22Rv1 (cell line): ENCODE measurements around the gene HAGH.

Experiments
- ZFX ChIP-seq: fragments of 450-650 bp; IDR thresholded peaks from 2 replicates; pipeline ENCODE4 v1.6.1; 2017; ENCODE audit warnings: antibody characterized with exemption, borderline replicate concordance
- TF ChIP-seq, protein P1 (sequence below): fragments of 450-650 bp; IDR thresholded peaks from 2 replicates; pipeline ENCODE4 v1.5.1; 2017; ENCODE audit warnings: mild to moderate bottlenecking

DNA sequence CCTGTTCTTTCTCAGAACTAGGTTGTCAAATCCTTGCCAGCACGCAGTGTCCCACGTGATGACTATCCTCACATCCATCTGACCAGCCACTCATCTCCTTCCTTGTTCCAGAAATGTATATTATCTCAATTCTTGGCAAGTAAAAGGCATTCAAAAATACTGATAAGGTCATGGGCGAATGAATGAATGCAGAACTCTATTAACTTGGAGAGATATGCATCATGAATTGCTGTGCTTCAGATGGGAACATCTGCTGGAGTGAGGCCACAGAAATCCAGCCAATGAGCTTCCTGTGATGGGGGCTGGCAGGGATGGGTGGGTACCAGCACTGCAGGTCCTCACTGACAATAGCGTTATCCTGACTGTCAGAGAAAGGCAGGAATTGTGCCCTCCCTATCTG, 19.4 kb upstream of the HAGH start:
- TF ChIP-seq, protein P1, sequence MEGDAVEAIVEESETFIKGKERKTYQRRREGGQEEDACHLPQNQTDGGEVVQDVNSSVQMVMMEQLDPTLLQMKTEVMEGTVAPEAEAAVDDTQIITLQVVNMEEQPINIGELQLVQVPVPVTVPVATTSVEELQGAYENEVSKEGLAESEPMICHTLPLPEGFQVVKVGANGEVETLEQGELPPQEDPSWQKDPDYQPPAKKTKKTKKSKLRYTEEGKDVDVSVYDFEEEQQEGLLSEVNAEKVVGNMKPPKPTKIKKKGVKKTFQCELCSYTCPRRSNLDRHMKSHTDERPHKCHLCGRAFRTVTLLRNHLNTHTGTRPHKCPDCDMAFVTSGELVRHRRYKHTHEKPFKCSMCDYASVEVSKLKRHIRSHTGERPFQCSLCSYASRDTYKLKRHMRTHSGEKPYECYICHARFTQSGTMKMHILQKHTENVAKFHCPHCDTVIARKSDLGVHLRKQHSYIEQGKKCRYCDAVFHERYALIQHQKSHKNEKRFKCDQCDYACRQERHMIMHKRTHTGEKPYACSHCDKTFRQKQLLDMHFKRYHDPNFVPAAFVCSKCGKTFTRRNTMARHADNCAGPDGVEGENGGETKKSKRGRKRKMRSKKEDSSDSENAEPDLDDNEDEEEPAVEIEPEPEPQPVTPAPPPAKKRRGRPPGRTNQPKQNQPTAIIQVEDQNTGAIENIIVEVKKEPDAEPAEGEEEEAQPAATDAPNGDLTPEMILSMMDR, result no peak
- no peak for TF ChIP-seq ZFX
